ENCODE measurements around the gene VASH2. TPM values are rescaled to one million over a fixed set of nuclear protein-coding genes. Genes with fewer than 3 reads are reported as not detected.

VASH2 gene
- total and polyA plus RNA-seq, 2 experiments from 2014 or later: 0.06 TPM; not detected in 1

GRCh38 chr1:212917858-212918257 lies 32.5 kb upstream of the VASH2 start:
- no peaks in the 10 kb centered on the region for H3K79me2 ChIP-seq (ENCODE audit: insufficient read depth)
- no peaks in the 10 kb centered on the region for H3F3A ChIP-seq (ENCODE audit: insufficient read depth)
- no peak for TF ChIP-seq EZH2 (IDR thresholded peaks at IDR 0.05; ENCODE audit: insufficient read depth, poor library complexity, severe bottlenecking)
- TF ChIP-seq EZH2phosphoT487 (IDR thresholded peaks at IDR 0.05; ENCODE audit: insufficient read depth, low read depth): no peak
- DNase-seq: no peak
- H4K20me1 ChIP-seq (ENCODE audit: insufficient read depth): no peaks in the 10 kb centered on the region
- H2AFZ ChIP-seq: no peak overlapping the region
- H3K27me3 ChIP-seq (replicated peaks; ENCODE audit: insufficient read depth): peaks cover 28% of the 10 kb centered on the region
- 85 to 88% methylated on average over 5 of the region's 5 CpGs for WGBS, 2 experiments (ENCODE audit: low coverage in 1 of 2, low lambda C conversion rate in 2 of 2, missing lambda C conversion rate in 2 of 2)
- H3K36me3 ChIP-seq (ENCODE audit: low read depth): no peaks in the 10 kb centered on the region
- no peak overlapping the region for H3K9ac ChIP-seq
- in situ Hi-C loops (cut with MboI): no loop called here
- H3K4me1 ChIP-seq (ENCODE audit: insufficient read depth): no peaks in the 10 kb centered on the region
- no peaks in the 10 kb centered on the region for H3K9me2 ChIP-seq (ENCODE audit: insufficient read depth)
- no peak overlapping the region for H3K27ac ChIP-seq
- H3K4me2 ChIP-seq (ENCODE audit: unreplicated experiment): no peak overlapping the region
- H3K4me3 ChIP-seq: no peak overlapping the region
- no peaks in the 10 kb centered on the region for H3K9me3 ChIP-seq (ENCODE audit: low read depth)

GRCh38 chr1:212918824-212919223 lies 31.5 kb upstream of the VASH2 start:
- H3K27ac ChIP-seq: no peak overlapping the region
- no peaks in the 10 kb centered on the region for H3K36me3 ChIP-seq (ENCODE audit: low read depth)
- H3F3A ChIP-seq (ENCODE audit: insufficient read depth): no peaks in the 10 kb centered on the region
- H3K9me3 ChIP-seq (ENCODE audit: low read depth): no peaks in the 10 kb centered on the region
- H3K4me1 ChIP-seq (ENCODE audit: insufficient read depth): no peaks in the 10 kb centered on the region
- H3K27me3 ChIP-seq (replicated peaks; ENCODE audit: insufficient read depth): peaks cover 31% of the 10 kb centered on the region
- TF ChIP-seq EZH2 (IDR thresholded peaks at IDR 0.05; ENCODE audit: insufficient read depth, poor library complexity, severe bottlenecking) (no peak), EZH2phosphoT487 (IDR thresholded peaks at IDR 0.05; ENCODE audit: insufficient read depth, low read depth) (no peak)
- no peak for DNase-seq
- no peak overlapping the region for H3K4me3 ChIP-seq
- no peak overlapping the region for H3K9ac ChIP-seq
- WGBS, 2 experiments (ENCODE audit: low coverage in 1 of 2, low lambda C conversion rate in 2 of 2, missing lambda C conversion rate in 2 of 2): 12 to 27% methylated on average over 2 of the region's 2 CpGs
- H2AFZ ChIP-seq: no peak overlapping the region
- H3K9me2 ChIP-seq (ENCODE audit: insufficient read depth): no peaks in the 10 kb centered on the region
- in situ Hi-C loops (cut with MboI): no loop called here
- H4K20me1 ChIP-seq (ENCODE audit: insufficient read depth): no peaks in the 10 kb centered on the region
- no peak overlapping the region for H3K4me2 ChIP-seq (ENCODE audit: unreplicated experiment)
- no peaks in the 10 kb centered on the region for H3K79me2 ChIP-seq (ENCODE audit: insufficient read depth)

DNA sequence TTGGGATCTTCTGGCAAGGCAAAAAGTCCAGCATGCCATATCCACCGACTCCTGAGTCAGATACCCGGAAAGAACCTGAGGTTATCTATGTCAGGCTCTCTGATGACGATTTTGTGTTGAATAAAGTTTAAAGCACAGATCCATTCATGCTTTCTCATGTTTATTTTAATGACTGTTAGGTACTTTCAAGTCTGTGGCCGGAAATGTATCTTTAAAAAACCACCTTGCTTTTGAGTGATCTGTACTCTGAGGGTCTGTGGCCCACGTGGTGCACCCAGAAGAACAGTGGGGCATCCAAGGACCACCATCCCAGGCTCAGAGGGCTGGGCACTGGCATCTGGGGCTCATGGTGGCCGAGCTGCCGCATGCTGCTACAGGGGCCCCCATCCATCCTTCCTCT lies 30.1 kb upstream of the VASH2 start:
- DNase-seq: no peak
- Histone ChIP-seq H3K9ac (no peak overlapping the region), H3K4me3 (no peak overlapping the region), H3K9me3 (ENCODE audit: low read depth) (no peaks in the 10 kb centered on the region), H2AFZ (no peak overlapping the region), H3F3A (ENCODE audit: insufficient read depth) (peaks cover 4% of the 10 kb centered on the region; the same call in 1 of the 2 replicates), H3K27ac (no peak overlapping the region), H3K79me2 (ENCODE audit: insufficient read depth) (no peaks in the 10 kb centered on the region), H3K27me3 (replicated peaks; ENCODE audit: insufficient read depth) (peaks cover 31% of the 10 kb centered on the region), H3K9me2 (ENCODE audit: insufficient read depth) (no peaks in the 10 kb centered on the region), H3K36me3 (ENCODE audit: low read depth) (no peaks in the 10 kb centered on the region), H3K4me2 (ENCODE audit: unreplicated experiment) (no peak overlapping the region), H3K4me1 (ENCODE audit: insufficient read depth) (peaks cover 11% of the 10 kb centered on the region), H4K20me1 (ENCODE audit: insufficient read depth) (no peaks in the 10 kb centered on the region)
- WGBS, 2 experiments (ENCODE audit: low coverage in 1 of 2, low lambda C conversion rate in 2 of 2, missing lambda C conversion rate in 2 of 2): 51 to 52% methylated on average over 7 of the region's 7 CpGs
- TF ChIP-seq EZH2phosphoT487 (IDR thresholded peaks at IDR 0.05; ENCODE audit: insufficient read depth, low read depth) (no peak), EZH2 (IDR thresholded peaks at IDR 0.05; ENCODE audit: insufficient read depth, poor library complexity, severe bottlenecking) (no peak)
- in situ Hi-C loops (cut with MboI): no loop called here

GRCh38 chr1:212920896-212921295 lies 29.4 kb upstream of the VASH2 start:
- peaks cover 31% of the 10 kb centered on the region for H3K27me3 ChIP-seq (replicated peaks; ENCODE audit: insufficient read depth)
- peaks cover 17% of the 10 kb centered on the region for H3K4me1 ChIP-seq (ENCODE audit: insufficient read depth)
- peaks cover 10% of the 10 kb centered on the region; the same call in 1 of the 2 replicates for H3F3A ChIP-seq (ENCODE audit: insufficient read depth)
- no peaks in the 10 kb centered on the region for H3K79me2 ChIP-seq (ENCODE audit: insufficient read depth)
- no peak overlapping the region for H3K27ac ChIP-seq
- no peaks in the 10 kb centered on the region for H3K36me3 ChIP-seq (ENCODE audit: low read depth)
- TF ChIP-seq EZH2 (IDR thresholded peaks at IDR 0.05; ENCODE audit: insufficient read depth, poor library complexity, severe bottlenecking): no peak
- TF ChIP-seq EZH2phosphoT487 (IDR thresholded peaks at IDR 0.05; ENCODE audit: insufficient read depth, low read depth): no peak
- 57 to 72% methylated on average over 6 of the region's 6 CpGs for WGBS, 2 experiments (ENCODE audit: low coverage in 1 of 2, low lambda C conversion rate in 2 of 2, missing lambda C conversion rate in 2 of 2)
- H2AFZ ChIP-seq: no peak overlapping the region
- no peaks in the 10 kb centered on the region for H4K20me1 ChIP-seq (ENCODE audit: insufficient read depth)
- H3K9ac ChIP-seq: no peak overlapping the region
- DNase-seq: peak; percentile 19
- no peaks in the 10 kb centered on the region for H3K9me3 ChIP-seq (ENCODE audit: low read depth)
- no peaks in the 10 kb centered on the region for H3K9me2 ChIP-seq (ENCODE audit: insufficient read depth)
- H3K4me3 ChIP-seq: no peak overlapping the region
- in situ Hi-C loops (cut with MboI): no loop called here
- no peak overlapping the region for H3K4me2 ChIP-seq (ENCODE audit: unreplicated experiment)

GRCh38 chr1:212922016-212922415 lies 28.3 kb upstream of the VASH2 start:
- H3K9ac ChIP-seq: no peak overlapping the region
- peaks cover 31% of the 10 kb centered on the region for H3K27me3 ChIP-seq (replicated peaks; ENCODE audit: insufficient read depth)
- no peaks in the 10 kb centered on the region for H3K36me3 ChIP-seq (ENCODE audit: low read depth)
- DNase-seq: no peak
- H3K79me2 ChIP-seq (ENCODE audit: insufficient read depth): no peaks in the 10 kb centered on the region
- H3K27ac ChIP-seq: no peak overlapping the region
- H3K9me3 ChIP-seq (ENCODE audit: low read depth): no peaks in the 10 kb centered on the region
- no peaks in the 10 kb centered on the region for H3K9me2 ChIP-seq (ENCODE audit: insufficient read depth)
- peaks cover 18% of the 10 kb centered on the region for H3K4me1 ChIP-seq (ENCODE audit: insufficient read depth)
- H3F3A ChIP-seq (ENCODE audit: insufficient read depth): peaks cover 10% of the 10 kb centered on the region; the same call in 1 of the 2 replicates
- no peak overlapping the region for H3K4me3 ChIP-seq
- H2AFZ ChIP-seq: no peak overlapping the region
- no peak overlapping the region for H3K4me2 ChIP-seq (ENCODE audit: unreplicated experiment)
- WGBS, 2 experiments (ENCODE audit: low coverage in 1 of 2, low lambda C conversion rate in 2 of 2, missing lambda C conversion rate in 2 of 2): 77 to 84% methylated on average over 5 of the region's 5 CpGs
- no peaks in the 10 kb centered on the region for H4K20me1 ChIP-seq (ENCODE audit: insufficient read depth)
- TF ChIP-seq EZH2 (IDR thresholded peaks at IDR 0.05; ENCODE audit: insufficient read depth, poor library complexity, severe bottlenecking): no peak
- no peak for TF ChIP-seq EZH2phosphoT487 (IDR thresholded peaks at IDR 0.05; ENCODE audit: insufficient read depth, low read depth)
- in situ Hi-C loops (cut with MboI): no loop called here

Data from GM23248 (cell line).